Muscle layer of colon (tissue), 2 donors: ENCODE data around the gene ATP11A.

Experiments
- H3K27ac ChIP-seq: one replicate; pipeline ENCODE4 v1.7.0; 2013; ENCODE audit warnings: low read depth, mild to moderate bottlenecking, low read length, moderate library complexity
- H3K27me3 ChIP-seq, 2 donors: one replicate each; pipeline ENCODE4 v1.7.0; 2013; ENCODE audit warnings: low read length in 2 of 2, mild to moderate bottlenecking in 2 of 2; ENCODE audit not compliant: insufficient read depth in 2 of 2, control insufficient read depth in 1 of 2
- H3K36me3 ChIP-seq: one replicate; pipeline ENCODE4 v1.7.0; 2013; ENCODE audit warnings: mild to moderate bottlenecking, low read length; ENCODE audit not compliant: insufficient read depth
- H3K4me1 ChIP-seq: one replicate; pipeline ENCODE4 v1.7.0; 2013; ENCODE audit warnings: mild to moderate bottlenecking, low read length; ENCODE audit not compliant: insufficient read depth
- H3K4me3 ChIP-seq, 2 donors: one replicate each; pipeline ENCODE4 v1.7.0; 2013; ENCODE audit warnings: low read length in 2 of 2, low read depth in 1 of 2, mild to moderate bottlenecking in 1 of 2, moderate library complexity in 1 of 2
- H3K9ac ChIP-seq: one replicate; pipeline ENCODE4 v1.7.0; 2013; ENCODE audit warnings: low read length
- H3K9me3 ChIP-seq: one replicate; pipeline ENCODE4 v1.7.0; 2013; ENCODE audit warnings: mild to moderate bottlenecking, low read length
- donor health status: abdominal sarcoma.
- donor health status: Adenocarcinoma of cecum.

The ATP11A gene

GRCh38 chr13:112890316-112891145 lies 200.7 kb downstream of the ATP11A start:
- Histone ChIP-seq H3K4me3 (no peak overlapping the region), H3K36me3 (no peaks in the 10 kb centered on the region), H3K27me3 (peaks cover 11 to 33% of the 10 kb centered on the region in 2 donors), H3K27ac (no peak overlapping the region), H3K9ac (no peak overlapping the region), H3K9me3 (no peaks in the 10 kb centered on the region), H3K4me1 (peaks cover 5% of the 10 kb centered on the region)

DNA sequence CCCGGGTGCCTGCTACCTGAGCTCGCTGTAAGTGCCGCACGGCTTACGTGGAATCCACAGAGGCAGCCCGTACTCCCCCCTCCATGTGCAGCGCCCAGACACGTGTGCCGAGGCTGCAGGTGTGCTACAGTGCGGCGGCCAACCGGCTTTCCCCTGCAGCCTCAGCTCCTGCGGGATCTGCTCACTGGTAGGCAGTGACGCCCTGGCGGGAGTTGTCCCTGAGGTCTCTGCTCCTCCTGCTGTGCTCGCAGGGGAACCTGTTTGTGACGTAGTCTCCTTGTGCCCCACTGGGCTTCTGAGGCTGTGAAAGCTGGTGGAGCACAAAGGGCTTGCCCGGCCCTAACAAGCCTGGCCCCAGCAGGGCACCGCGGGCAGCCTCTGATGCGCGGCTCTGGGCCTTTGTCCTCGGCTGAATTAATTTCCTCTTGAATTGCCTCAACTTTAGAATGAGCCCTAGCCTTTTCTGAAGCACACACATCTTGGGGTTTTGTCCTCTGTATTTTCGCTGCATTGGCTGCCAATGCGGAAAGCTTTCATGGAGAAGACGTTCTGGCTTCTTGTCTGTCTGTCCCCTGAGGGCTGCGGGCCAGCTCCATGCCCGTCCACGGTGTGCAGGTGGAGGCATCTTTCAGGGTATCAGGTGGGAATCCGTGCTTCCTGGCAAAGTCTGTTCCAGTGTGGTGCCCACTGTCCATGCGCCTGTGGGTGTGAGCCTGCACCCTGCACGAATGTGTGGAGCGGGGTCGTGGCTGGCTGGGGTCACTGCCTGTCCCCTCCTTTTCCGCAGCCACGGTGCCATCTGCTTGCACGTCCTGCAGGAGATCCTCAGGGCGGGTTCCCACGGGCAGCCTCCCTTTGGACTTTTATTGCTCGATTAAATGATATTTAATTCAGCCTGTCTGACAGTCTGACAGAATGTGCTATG lies 201.9 kb downstream of the ATP11A start:
- peaks cover 18 to 43% of the 10 kb centered on the region in 2 donors for H3K27me3 ChIP-seq
- no peak overlapping the region for H3K4me3 ChIP-seq
- H3K27ac ChIP-seq: no peak overlapping the region
- no peaks in the 10 kb centered on the region for H3K36me3 ChIP-seq
- H3K9ac ChIP-seq: no peak overlapping the region
- peaks cover 5% of the 10 kb centered on the region for H3K4me1 ChIP-seq
- H3K9me3 ChIP-seq: no peaks in the 10 kb centered on the region

GRCh38 chr13:112892426-112893206 lies 202.8 kb downstream of the ATP11A start:
- Histone ChIP-seq H3K36me3 (no peaks in the 10 kb centered on the region), H3K4me3 (no peak overlapping the region), H3K4me1 (peaks cover 5% of the 10 kb centered on the region), H3K9me3 (no peaks in the 10 kb centered on the region), H3K9ac (no peak overlapping the region), H3K27me3 (peaks cover 18 to 49% of the 10 kb centered on the region in 2 donors), H3K27ac (no peak overlapping the region)

DNA sequence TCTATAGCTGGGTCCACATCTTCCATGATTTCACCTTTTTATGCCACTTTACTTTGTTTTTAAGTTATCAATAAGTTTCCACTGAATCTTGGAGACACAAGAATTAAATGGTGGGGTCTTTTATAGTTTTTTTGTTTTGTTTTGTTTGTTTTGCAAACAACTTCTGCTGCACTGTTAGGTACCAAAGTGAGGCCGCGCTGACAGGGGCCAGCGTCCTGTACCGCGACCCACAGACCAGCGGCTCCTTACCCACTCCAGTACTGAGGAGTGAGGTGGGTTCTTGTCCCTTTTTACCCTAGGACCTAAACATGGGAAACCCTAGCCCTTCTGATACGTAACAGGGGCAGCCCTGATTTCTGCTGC lies 203.3 kb downstream of the ATP11A start:
- peaks cover 5% of the 10 kb centered on the region for H3K4me1 ChIP-seq
- H3K9ac ChIP-seq: no peak overlapping the region
- no peak overlapping the region for H3K27ac ChIP-seq
- H3K9me3 ChIP-seq: no peaks in the 10 kb centered on the region
- no peak overlapping the region for H3K4me3 ChIP-seq
- H3K36me3 ChIP-seq: no peaks in the 10 kb centered on the region
- H3K27me3 ChIP-seq: peaks cover 18 to 49% of the 10 kb centered on the region in 2 donors

DNA sequence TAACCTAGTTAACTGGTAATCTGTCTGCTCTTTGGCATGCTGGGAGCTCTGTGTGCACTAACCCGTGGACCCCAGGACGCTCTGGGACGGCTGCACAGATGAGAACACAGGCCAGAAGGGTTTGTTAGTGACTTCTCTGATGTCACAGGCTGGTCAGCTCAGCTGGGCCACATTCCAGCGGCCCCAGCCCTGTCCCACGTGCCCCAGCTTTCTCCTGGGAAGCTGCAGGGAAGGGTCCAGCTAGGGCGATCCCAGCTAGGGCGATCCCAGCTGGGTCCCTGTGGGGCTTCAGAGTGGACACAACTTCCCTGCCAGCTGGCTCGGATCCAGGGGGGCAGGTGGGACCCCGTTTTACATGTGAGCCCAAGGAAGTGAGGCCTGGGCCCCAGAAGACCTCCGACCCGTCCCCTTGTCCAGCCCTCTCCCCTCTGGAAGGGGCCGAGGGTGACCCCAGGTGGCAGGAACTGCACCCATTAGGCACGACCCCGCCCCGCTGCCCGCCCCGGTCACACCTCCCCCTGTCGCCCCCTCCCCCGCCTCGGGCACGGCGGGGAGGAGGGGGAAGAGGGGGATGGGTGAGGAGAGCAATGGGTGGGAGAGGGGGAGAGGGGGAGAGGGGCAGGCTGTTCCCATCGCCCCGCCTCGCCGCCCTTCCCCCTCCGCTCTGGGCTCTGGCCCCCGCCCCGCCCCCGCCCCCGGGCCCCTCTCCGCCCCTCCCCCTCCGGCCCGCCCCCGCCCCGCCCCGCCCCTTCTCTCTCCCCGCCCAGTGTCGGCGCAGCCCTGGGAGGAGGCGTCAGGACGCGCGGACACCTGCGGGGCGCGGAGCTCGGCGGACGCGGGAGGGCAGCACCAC lies 204.0 kb downstream of the ATP11A start:
- peaks cover 5% of the 10 kb centered on the region for H3K4me1 ChIP-seq
- H3K27me3 ChIP-seq: peaks cover 18 to 54% of the 10 kb centered on the region in 2 donors
- no peaks in the 10 kb centered on the region for H3K9me3 ChIP-seq
- H3K27ac ChIP-seq: no peak overlapping the region
- H3K4me3 ChIP-seq: no peak overlapping the region
- H3K9ac ChIP-seq: no peak overlapping the region
- H3K36me3 ChIP-seq: no peaks in the 10 kb centered on the region

DNA sequence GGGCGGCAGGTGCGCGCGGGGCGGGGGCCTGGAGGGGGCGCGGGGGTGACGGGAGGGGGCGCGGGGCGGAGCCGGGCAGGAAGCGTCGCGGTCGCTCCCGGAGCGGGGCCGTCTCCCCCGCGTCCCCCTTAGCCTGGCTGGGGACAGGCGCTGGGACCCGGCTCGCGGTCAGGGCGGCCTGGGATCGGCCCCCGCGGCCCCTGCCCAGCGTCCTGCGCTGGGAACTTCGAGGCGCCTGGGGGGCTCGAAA lies 204.5 kb downstream of the ATP11A start:
- Histone ChIP-seq H3K27me3 (peaks cover 18 to 55% of the 10 kb centered on the region in 2 donors), H3K36me3 (no peaks in the 10 kb centered on the region), H3K4me3 (peak overlapping the region in 1 of 2 donors; percentile 42), H3K9me3 (no peaks in the 10 kb centered on the region), H3K9ac (no peak overlapping the region), H3K27ac (no peak overlapping the region), H3K4me1 (peaks cover 5% of the 10 kb centered on the region)

- peak overlapping the region; percentile 14 to 42 for H3K4me3 ChIP-seq
- H3K4me1 ChIP-seq: peaks cover 5% of the 10 kb centered on the region
- no peak overlapping the region for H3K9ac ChIP-seq
- H3K36me3 ChIP-seq: no peaks in the 10 kb centered on the region
- no peaks in the 10 kb centered on the region for H3K9me3 ChIP-seq
- H3K27ac ChIP-seq: no peak overlapping the region
- H3K27me3 ChIP-seq: peaks cover 18 to 55% of the 10 kb centered on the region in 2 donors
These were observed 205.0 kb downstream of the ATP11A start for GRCh38 chr13:112894673-112895481.

- no peak overlapping the region for H3K9ac ChIP-seq
- H3K36me3 ChIP-seq: no peaks in the 10 kb centered on the region
- no peaks in the 10 kb centered on the region for H3K9me3 ChIP-seq
- no peak overlapping the region for H3K27ac ChIP-seq
- peaks cover 5% of the 10 kb centered on the region for H3K4me1 ChIP-seq
- no peak overlapping the region for H3K4me3 ChIP-seq
- peaks cover 18 to 55% of the 10 kb centered on the region in 2 donors for H3K27me3 ChIP-seq
These were observed 206.0 kb downstream of the ATP11A start for GRCh38 chr13:112895521-112896465.

GRCh38 chr13:112896736-112897602 lies 207.1 kb downstream of the ATP11A start:
- H3K27me3 ChIP-seq: peaks cover 18 to 46% of the 10 kb centered on the region in 2 donors
- H3K27ac ChIP-seq: no peak overlapping the region
- H3K4me1 ChIP-seq: peaks cover 5% of the 10 kb centered on the region
- no peak overlapping the region for H3K4me3 ChIP-seq
- H3K9ac ChIP-seq: no peak overlapping the region
- no peaks in the 10 kb centered on the region for H3K36me3 ChIP-seq
- H3K9me3 ChIP-seq: no peaks in the 10 kb centered on the region
